HG03108 (cell line): Measurements from ENCODE around the gene COMT.

Experiments used
- ATAC-seq: cut with Tn5 transposase; IDR thresholded peaks from one replicate; pipeline ENCODE4 v1.9.1; 2021; ENCODE audit warnings: moderate library complexity; ENCODE audit not compliant: unreplicated experiment

Gene COMT

DNA sequence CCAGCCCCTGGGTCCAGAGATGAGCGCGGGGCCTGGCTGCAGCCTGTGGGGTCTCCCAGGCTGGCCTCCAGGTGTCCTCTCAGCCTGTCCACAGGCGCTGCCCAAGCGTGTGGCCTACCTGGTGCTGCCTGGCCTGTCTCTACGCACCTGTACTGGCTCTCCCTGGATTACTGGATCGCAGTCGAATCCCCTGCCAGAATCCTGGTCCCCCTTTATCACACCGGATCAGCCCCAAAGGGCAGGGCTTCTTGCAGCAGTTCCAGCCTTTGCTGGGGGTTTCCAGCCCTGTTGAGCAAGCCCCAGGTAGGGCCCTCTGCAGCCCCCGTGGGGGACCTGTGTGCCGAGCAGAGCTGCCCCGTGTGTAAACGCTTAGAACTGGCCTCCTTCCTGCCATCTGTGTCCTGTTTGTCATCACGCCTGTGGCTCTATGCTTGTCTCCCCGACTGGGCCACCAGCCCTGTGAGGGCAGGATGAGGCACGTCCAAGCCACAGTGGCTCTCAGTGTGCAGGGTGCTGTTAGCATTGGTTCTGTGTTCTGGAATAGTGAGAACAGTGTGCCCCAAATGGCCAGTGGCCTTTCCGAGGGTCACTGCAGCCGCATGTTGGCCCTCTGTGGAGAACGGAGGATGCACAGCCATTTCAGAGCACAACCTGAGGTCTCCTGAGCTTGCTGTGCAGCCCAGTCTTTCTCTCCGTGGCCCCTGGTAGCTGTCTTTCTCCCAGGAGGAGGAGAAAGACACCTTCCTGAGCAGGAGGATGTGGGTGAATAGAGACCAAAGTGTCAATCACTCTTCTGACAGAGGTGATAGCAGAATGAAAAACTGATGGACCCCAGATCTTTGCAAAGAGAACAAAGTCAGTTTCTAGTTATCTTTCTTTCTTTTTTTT lies 13.9 kb downstream of the COMT start:
- ATAC-seq, result no peak

DNA sequence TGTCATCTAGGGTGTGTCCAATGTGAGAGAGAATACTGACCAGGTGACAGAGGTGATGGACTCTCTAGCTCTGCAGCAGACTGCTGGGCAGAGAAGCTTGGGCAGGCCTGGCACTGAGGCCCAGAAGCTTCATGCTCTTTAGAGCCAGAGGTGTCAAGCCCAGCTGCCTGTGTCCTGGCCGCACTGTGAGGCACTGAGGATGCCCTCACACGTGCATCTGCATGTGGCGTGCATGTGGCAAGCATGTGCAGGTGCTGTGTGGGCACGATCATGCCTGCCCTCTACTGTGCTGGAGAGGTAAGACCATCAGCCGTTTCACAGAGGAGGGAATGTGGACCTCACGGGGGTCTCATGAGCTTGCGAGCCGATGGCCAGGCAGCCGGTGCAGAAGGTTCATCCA lies 15.9 kb downstream of the COMT start:
- ATAC-seq, result no peak

DNA sequence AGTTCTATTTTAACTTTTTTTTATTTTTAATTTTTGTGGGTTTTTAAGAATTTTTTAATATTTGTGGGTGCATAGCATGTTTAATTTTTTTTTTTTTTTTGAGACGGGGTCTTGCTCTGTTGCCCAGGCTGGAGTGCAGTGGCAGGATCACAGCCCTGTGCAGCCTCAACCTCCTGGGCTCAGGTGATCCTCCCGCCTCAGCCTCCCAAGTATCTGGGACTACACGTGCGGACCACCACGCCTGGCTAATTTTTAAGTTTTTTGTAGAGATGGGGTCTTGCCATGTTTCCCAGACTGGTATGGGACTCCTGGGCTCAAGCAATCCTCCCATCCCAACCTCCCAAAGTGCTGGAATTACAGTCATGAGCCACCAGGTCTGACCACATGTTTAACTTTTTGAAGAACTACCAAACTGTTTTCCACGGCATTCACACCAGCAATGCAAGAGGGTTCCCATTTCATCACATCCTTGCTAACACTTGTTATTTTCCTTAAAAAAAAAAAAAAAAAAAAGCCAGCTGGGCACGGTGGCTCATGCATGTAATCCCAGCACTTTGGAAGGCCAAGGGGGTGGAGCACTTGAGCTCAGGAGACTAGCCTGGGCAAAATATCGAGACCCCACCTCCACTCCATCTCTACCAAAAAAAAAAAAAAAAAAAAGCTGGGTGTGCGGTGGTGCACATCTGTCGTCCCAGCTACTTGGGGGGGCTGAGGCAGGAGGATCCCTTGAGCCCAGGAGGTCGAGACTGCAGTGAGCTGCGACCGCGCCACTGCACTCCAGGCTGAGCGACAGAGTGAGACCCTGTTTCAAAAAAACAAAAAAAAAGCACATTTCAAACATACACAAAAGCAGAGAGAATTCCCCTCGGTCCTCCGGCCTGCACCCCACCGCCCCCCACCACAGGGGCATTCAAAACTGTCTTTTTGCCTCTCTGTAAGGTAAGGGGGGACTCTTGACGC lies 16.8 kb downstream of the COMT start:
- no peak for ATAC-seq

DNA sequence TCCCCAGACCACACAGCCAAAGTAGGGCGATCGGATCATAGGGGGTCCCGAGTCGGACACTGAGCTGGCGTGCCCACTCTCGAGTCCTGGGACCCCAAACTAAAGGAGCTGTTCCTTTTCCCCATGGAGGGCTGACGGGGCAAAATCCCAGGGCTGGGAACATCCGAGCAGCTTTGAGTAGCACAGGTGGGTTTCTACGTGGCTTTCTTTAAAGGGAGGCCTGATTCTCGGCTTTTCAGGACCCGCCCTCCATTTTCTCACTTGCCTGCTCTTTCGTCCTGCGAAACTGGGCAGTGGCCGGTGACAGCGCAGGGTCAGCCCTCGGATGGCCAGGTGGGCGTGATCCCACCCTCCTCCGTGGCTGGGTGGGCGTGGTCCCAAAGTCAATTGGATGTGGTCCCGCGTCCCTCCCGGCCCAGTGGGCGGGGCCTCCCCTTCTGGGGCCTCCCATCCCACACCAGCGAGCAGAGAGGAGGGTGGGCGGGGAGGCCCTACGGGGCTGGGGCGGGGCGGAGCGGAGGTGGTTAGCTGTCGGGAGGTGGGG lies 17.5 kb downstream of the COMT start:
- ATAC-seq, result no peak

DNA sequence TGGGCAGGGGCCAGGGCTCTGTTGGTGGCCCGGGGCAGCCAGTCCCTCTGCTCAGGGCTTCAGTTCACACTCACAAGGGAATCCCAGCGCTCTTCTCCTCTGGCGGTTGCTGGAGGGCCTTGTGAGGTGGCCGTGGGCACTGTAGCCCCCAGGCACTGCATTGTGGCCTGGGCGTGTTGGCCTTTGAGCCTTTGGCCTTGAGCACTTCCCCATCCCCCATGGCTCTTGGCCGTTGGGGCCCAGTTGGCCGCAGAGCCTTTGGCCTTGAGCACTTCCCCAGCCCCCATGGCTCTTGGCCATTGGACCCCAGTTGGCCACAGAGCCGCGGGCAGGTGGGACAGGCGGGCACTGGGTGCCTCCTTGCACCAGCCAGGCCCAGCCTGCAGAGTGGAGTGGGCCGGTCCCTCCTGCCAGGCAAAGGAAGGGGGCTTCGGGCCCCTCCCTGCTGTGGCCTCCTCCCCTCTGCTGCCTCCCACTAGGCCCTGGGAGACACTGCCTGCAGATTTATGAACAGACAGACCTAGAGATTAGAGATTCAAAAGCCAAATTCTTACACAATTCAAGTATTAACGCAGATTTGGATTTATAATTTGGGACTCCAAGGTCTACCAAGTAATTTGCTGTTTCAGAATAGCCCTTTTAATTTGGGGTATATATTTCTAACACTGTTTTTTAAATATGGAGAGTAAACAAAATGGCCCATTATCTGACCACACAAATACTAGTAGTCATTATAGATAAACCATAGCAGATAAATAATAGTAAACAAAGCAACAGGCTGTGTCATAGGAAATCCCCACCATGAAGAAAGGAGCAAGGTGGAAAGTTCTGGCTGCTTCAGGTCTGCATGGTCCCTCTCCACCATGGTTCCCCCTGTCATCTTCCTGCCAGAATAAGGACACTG lies 18.3 kb downstream of the COMT start:
- ATAC-seq, result no peak

DNA sequence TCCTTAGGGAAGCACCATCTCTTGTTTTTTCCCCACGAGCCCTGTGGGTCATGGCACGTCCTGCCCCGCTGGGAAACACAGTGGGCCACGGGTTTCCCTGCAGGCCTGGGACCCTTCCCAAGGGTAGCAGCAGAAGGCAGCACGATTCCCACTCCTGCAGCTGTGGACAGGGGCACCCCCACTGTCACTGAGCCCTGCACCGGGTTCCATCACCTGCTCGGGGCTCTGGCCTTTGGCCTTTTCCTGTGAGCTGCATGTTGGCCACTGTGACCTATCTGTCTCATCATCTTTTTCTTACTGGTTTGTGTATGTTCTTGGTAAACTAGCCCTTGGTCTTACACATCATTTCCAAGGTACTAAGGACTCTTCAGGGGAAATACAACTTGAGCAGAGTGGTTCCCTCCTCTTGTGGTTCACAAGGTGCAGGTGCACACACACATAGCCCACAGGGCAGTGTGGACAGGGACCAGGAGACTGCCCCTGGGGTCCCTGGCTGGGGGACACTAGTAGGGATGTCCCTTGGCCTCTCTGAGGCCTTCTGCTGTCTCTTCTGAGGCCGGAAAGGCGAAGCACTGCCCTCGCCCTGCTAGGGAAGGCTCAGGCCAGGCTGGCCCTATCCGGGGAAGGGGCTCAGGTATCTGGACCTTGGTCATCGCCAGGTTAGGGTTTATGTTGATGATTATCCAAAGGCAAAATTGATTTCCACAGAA lies 19.1 kb downstream of the COMT start:
- no peak for ATAC-seq

DNA sequence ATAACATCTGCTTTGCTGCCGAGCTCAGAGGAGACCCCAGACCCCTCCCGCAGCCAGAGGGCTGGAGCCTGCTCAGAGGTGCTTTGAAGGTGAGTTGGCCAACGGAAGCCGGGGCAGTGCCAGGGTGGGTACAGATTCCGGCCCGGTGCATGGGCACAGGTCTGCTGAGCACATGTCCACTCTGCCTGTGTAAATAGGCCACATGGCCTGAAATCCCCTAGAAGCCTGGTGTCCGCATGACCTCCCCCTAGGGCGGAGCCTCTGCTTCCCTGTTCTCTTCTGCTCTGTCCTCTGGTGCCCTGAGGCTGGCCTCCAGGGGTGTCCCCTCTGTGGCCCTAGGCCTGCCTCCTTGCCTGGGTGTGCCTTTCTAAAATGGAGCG lies 19.6 kb downstream of the COMT start:
- no peak for ATAC-seq

DNA sequence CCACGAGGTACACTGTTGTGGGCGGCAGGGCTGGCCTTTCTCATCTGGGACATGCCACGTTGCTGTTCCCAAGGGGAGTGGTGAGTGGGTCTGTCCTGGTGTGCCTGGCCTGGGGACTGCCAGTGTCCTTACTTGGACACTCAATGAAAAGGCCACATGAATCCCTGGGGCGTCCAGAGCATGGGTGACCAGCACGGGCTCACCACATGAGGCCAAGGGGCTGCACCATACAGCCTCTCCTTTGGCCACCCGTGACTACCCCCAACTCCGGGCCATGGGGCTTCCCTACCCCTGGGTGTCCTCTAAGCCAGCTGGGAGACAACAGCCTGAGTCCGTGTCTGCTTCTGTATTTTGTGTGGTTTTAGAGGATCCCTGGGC lies 20.3 kb downstream of the COMT start:
- ATAC-seq, result no peak

DNA sequence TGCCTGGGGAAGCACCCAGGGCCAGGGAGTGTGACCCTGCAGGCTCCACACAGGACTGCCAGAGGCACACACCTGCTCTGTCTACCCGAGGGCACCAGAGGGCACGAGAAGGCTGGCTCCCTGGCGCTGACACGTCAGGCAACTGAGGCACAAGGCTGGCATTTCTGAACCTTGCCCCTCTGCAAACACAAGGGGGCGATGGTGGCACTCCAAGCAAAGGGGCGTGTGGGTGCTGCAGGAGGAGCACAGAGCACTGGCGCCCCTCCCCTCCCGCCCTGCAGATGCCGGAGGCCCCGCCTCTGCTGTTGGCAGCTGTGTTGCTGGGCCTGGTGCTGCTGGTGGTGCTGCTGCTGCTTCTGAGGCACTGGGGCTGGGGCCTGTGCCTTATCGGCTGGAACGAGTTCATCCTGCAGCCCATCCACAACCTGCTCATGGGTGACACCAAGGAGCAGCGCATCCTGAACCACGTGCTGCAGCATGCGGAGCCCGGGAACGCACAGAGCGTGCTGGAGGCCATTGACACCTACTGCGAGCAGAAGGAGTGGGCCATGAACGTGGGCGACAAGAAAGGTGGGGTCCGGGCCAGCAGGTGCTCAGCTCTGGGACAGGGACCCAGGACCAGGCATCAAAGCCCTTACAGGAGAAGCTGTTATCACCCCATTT lies 20.8 kb downstream of the COMT start:
- no peak for ATAC-seq

DNA sequence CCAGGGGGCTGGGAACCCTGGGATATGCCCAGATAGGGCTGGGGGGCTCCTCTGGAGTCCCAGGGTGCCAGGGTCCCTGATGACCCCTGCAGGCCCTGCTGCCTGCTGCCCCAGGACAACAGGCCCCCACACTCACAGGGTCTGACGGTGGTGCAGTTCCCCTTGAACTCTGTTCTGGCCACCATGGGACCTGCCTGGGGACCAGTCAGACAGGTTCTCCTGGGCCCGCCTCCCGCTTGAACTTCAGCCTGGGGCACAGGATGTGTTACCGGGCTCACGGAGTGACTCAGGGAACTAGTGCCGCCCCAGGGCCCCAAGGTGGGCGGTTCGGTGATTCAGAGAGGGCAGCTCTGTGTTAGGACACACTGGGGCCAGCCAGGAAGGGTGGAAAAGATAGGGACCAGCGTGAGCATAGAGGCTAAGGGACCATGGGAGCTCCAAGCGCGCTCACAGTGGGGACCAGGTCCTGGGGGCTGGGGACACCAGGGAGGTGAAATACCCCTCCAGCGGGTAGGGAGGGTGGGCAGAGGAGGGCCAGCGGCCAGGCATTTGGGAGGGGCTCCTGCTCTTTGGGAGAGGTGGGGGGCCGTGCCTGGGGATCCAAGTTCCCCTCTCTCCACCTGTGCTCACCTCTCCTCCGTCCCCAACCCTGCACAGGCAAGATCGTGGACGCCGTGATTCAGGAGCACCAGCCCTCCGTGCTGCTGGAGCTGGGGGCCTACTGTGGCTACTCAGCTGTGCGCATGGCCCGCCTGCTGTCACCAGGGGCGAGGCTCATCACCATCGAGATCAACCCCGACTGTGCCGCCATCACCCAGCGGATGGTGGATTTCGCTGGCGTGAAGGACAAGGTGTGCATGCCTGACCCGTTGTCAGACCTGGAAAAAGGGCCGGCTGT lies 21.6 kb downstream of the COMT start:
- ATAC-seq, result no peak

DNA sequence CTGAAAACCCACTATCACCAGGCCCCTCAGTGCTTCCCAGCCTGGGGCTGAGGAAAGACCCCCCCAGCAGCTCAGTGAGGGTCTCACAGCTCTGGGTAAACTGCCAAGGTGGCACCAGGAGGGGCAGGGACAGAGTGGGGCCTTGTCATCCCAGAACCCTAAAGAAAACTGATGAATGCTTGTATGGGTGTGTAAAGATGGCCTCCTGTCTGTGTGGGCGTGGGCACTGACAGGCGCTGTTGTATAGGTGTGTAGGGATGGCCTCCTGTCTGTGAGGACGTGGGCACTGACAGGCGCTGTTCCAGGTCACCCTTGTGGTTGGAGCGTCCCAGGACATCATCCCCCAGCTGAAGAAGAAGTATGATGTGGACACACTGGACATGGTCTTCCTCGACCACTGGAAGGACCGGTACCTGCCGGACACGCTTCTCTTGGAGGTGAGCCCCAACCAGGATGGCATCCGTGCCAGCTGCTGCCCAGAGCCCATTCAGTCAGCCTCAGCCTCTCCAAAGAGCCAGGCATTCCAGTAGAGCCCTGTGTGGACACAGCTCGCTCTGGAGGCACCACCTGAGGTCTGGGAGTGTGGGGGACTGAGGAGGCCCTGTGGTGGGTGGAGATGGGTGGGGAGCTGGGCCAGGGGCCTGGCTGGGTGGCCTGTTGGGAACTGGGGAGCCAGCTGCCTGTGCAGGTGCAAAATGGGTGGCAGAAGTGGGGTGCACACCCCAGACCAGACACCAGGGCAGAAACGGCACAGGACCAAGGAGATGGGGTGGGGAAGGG lies 22.5 kb downstream of the COMT start:
- no peak for ATAC-seq

DNA sequence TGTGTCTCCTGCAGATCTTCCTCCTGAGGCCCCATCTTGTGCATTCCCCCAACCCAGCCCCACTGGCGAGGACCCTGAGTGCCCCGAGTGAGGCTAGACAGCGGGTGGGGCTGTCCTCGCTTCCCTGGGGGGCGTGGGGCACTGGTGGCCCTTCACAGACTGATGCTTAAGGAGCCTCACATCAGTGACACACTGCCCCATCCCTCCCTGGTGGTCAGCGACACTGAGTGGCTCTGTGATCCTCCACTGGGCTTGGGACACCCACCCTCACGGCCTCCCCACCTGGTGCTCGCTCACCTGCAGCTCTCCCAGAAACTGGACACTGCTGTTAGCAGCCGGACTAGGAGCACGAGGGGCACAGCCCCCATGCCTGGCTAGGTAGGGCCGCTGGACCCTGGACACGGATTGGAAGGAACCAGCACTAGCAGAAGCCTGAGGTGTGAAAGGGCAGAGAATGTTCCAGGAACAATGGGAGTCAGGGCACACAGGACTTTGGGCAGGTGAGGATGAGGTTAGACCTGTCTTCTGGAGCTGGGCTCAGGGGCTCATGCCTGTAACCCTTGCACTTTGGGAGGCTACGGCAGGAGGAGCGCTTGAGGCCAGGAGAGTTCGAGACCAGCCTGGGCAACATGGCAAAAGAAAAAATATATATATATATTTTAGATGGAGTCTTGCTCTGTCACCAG lies 23.3 kb downstream of the COMT start:
- no peak for ATAC-seq

DNA sequence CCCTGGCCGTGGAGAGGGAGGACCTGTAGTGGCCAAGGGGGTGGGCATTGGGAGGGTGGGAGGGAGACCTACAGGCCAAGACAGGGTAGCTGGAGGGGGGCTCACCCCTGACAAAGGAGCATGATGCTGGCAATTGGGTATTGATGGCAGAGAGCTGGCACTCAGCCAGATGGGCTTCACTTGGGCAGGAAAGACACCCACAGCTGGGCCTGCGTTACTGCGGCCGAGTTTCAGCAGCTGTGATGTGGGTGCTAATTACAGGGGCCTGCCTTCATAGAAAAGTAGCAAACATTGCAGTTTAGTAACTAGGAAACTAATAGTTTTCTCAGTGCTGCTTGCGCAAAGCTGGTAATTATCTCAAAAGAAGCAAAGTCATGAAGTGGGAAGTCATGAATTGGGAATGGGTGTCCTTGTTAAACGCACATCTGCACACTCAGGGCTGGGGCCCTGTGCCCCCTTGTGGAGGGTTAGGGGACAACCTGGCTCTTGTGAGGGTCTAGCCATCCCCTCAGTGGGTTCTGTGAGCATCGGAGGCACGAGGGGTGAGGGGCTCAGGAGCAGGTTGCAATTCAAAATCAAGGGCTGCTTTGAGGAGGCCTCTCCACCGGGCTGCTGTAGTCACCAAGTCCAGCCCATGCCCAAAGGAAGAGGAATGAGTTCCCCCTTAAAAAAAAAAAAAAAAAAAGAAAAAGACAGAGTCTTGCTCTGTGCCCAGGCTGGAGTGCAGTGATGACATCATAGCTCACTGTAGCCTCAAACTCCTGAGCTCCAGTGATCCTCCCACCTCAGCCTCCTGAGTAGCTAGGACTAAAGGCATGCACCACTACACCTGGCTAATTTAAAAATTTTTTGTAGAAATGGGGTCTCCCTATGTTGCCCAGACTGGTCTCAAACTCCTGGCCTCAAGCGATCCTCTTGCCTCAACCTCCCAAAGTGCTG lies 24.5 kb downstream of the COMT start:
- no peak for ATAC-seq

DNA sequence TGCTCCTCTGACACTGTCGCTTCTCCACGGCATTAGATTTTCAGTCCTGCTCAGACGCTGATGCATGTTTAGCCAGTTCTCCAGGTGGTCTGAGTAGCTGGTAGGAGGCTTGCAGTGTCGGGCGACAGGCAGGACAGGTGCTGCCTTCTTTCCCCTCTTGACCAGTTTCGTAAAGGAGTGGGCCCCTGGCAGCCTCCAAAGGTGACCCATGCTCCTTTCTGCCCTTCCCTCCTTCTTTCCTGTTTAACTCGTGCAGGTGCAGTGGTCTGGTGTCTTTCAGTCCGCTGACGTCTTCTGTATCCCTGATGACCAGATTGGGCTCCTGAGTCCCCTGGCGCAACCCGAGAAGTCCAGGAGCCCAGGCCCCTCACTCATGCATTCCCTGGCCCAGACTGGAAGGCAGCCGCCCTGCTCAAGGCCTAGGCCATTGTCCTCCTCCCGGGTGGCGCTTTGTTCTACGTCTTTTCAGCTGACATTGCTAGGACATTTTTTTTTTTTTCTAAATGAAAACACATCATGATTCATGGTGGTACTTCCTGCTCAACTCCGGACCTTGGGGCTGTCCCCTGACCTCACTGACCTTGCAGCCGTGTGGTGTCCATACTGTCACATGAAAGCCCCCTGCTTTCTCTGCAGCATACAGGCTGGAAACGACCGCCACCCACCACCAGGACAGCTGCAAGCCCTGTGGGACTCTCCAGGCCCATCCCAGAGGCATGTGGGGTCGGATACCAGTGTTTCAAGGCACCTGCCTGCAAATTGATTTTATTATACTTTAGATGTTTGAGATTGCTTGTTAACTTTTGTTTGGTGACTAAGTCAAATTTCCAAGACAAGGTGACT lies 25.6 kb downstream of the COMT start:
- no peak for ATAC-seq

DNA sequence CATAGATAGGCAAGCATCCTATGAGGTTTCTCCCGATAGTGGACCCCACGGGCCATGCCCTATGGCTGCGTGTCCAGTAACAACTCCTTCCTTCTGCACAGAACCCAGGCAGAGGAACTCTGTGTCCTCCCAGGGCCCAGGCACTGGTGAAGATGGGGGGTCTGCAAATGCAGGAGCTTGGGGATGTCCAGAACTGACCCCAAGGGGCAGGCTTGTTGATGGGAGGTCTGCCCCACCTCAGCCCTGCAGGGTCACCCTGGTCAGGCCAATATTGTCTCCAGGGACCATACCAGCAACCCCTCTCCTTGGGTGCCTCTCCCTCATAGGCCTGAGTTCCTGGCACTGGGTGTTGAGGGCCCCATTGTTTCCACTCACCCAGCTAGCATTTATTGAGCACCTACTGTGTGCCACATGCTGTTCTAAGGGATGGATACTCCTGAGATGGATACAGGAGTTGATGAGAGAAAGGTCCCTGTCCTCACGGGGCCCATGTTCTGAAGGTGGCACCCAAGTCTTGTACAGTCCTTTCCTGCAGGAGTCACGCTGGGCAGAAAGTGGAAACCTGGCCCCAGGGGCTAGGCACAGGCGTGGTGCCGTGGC lies 26.4 kb downstream of the COMT start:
- ATAC-seq, result no peak
